ENCODE data around the gene TTC39C. TPM values are rescaled to one million over a fixed set of nuclear protein-coding genes. Genes with fewer than 3 reads are reported as not detected.

The TTC39C gene
- total RNA-seq, 1 donor from 2014 or later = 23.5 TPM

DNA sequence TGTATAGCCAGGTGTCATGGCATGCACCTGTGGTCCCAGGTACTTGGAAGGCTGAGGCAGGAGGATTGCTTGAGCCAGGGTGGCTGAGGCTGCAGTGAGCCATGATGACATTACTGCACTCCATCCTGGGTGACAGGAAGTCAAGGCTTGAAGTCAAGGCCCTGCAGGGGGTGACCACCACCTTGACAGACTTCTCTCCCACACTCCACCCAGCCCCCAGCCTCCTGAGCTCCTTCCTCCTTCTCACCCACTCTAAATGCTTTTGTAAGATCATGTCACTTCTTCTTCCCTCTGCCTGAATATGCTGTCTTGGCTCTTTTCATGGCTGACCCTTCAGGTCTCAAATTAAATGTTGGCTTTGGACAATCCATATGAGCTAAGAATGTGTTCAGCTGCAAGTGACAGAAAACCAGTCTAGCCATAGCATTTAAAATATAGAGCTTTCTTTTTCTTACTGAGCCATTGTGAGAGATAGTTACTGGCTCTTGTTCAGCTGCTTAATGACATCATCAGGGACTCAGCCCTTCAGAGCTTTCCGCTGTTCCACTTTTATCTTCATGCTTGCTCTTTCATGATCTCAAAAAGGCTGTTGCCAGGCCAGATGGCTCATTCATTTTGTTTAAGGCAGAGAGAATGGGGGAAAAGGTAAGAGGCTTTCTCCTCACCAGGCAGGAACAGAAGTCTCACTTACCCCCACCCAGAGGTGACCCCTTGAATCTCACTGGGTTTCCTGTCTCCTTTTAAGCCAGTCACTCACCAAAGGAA is 36.7 kb upstream of the TTC39C start:
- no peaks in the 10 kb centered on the region for H3K36me3 Mint-ChIP-seq (ENCODE audit: low read depth)
- H3K9me3 Mint-ChIP-seq = peaks cover 6% of the 10 kb centered on the region
- H3K4me1 Mint-ChIP-seq = peaks cover 23% of the 10 kb centered on the region
- no peak overlapping the region for H3K4me3 Mint-ChIP-seq
- no peaks in the 10 kb centered on the region for H3K27me3 Mint-ChIP-seq (ENCODE audit: low read depth)
- no peak overlapping the region for H3K27ac Mint-ChIP-seq (ENCODE audit: unreplicated experiment)
- TF ChIP-seq CTCF (conservative IDR thresholded peaks at IDR 0.05) = no peak
- no peak for DNase-seq (ENCODE audit: low read depth, low spot score)

GRCh38 chr18:23981369-23981980 is 33.1 kb upstream of the TTC39C start:
- TF ChIP-seq CTCF (conservative IDR thresholded peaks at IDR 0.05) = no peak
- Mint-ChIP-seq H3K4me3 (peak overlapping the region; percentile 39), H3K27ac (ENCODE audit: unreplicated experiment) (no peak overlapping the region), H3K27me3 (ENCODE audit: low read depth) (no peaks in the 10 kb centered on the region), H3K36me3 (ENCODE audit: low read depth) (no peaks in the 10 kb centered on the region), H3K4me1 (peaks cover 23% of the 10 kb centered on the region), H3K9me3 (peaks cover 1% of the 10 kb centered on the region)
- no peak for DNase-seq (ENCODE audit: low read depth, low spot score)

- Mint-ChIP-seq H3K27me3 (ENCODE audit: low read depth) (no peaks in the 10 kb centered on the region), H3K36me3 (ENCODE audit: low read depth) (no peaks in the 10 kb centered on the region), H3K27ac (ENCODE audit: unreplicated experiment) (no peak overlapping the region), H3K4me3 (peak overlapping the region; percentile 39), H3K4me1 (peaks cover 23% of the 10 kb centered on the region), H3K9me3 (no peaks in the 10 kb centered on the region)
- DNase-seq (ENCODE audit: low read depth, low spot score) = no peak
- TF ChIP-seq CTCF (conservative IDR thresholded peaks at IDR 0.05) = no peak
Measured at GRCh38 chr18:23982155-23983079, 32.1 kb upstream of the TTC39C start.

DNA sequence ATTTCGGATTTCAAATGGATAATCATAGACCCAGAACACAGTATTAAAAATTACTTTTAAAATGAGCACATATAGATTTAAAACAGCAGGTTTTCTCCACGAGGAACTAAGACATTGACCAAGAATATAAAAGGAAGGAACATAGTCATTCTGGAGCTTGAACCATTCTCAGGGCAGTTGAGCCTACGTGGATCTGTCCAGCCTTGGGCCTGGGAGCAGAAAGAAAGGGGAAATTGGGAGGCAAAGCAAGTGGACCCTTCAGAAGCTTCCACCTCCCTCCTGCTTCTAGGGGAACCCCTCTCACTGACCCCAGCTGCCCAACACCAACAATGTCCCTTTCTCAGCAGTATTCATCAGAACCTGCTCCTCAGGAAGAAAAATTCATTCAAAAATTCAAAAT is 31.4 kb upstream of the TTC39C start:
- no peaks in the 10 kb centered on the region for H3K36me3 Mint-ChIP-seq (ENCODE audit: low read depth)
- no peaks in the 10 kb centered on the region for H3K9me3 Mint-ChIP-seq
- DNase-seq (ENCODE audit: low read depth, low spot score) = no peak
- peaks cover 20% of the 10 kb centered on the region for H3K4me1 Mint-ChIP-seq
- no peak overlapping the region for H3K27ac Mint-ChIP-seq (ENCODE audit: unreplicated experiment)
- TF ChIP-seq CTCF (conservative IDR thresholded peaks at IDR 0.05) = no peak
- H3K27me3 Mint-ChIP-seq (ENCODE audit: low read depth) = peaks cover 3% of the 10 kb centered on the region
- no peak overlapping the region for H3K4me3 Mint-ChIP-seq

- Mint-ChIP-seq H3K27me3 (ENCODE audit: low read depth) (peaks cover 9% of the 10 kb centered on the region), H3K9me3 (no peaks in the 10 kb centered on the region), H3K36me3 (ENCODE audit: low read depth) (no peaks in the 10 kb centered on the region), H3K27ac (ENCODE audit: unreplicated experiment) (no peak overlapping the region), H3K4me3 (no peak overlapping the region), H3K4me1 (peaks cover 12% of the 10 kb centered on the region)
- DNase-seq (ENCODE audit: low read depth, low spot score) = no peak
- TF ChIP-seq CTCF (conservative IDR thresholded peaks at IDR 0.05) = no peak
Measured at GRCh38 chr18:23986600-23987359, 27.8 kb upstream of the TTC39C start.

All from neural crest cell (in vitro differentiated cells).